ENCODE data around the gene TMEM35A. TPM values are rescaled to one million over a fixed set of nuclear protein-coding genes. Genes with fewer than 3 reads are reported as not detected.
"Not testable (repeated sequence)": the region's sequence is repeated elsewhere in the genome, so short reads cannot be mapped to it uniquely, and the experiment has no call there.

Gene TMEM35A
- total RNA-seq, 1 donor from 2014 or later = 5.6 TPM

DNA sequence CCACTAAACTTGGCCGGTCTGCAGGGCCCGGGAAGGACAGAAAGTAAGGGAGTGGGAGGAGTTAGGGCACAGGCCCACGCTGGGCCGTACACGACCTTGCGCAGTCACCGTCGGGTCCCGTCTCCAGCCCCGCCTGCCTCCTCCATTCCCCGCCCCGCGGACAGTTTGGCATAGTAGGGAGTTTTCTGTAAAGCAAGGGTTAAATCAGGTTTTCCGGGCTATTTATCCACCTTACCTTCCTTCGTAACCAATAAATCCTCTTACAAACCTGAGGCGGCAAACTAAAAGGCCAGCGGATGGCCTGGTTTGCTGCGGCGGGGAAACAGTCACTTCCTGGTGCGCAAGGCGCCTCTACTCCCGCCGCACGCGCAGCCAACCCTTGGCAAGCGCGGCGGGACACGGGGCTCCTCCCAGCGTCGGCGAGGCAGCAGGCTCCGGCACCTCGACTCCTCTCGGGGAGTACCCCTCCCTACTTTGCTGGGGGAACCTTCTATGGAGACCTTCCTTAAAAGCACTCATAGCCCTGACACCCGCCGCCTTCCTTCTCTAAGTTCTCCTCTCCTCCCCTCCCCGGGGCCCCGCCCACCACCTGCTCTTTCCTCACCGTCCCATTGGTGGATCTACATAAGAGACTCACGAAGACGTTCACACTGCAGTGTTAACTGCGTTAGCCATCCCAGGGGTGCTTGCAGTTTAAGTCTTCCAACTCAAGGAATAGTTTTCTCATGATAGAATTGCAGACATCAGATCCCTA, 27.0 kb upstream of the TMEM35A start, which contains the start of gene TRMT2B:
TSS of gene TRMT2B (minus strand) at position 563 of the 754 bp plus-strand sequence. CDS start 9,822 bp downstream, outside the sequence.
- H3K4me1 Mint-ChIP-seq (ENCODE audit: unreplicated experiment) = no peaks in the 10 kb centered on the region
- DNase-seq (ENCODE audit: extremely low spot score, unreplicated experiment) = peak; percentile 72
- peak within 1 kb of the TSS; percentile 87 for H3K27ac Mint-ChIP-seq
- H3K36me3 Mint-ChIP-seq = peaks cover 7% of the 10 kb centered on the region
- TF ChIP-seq, protein P1, sequence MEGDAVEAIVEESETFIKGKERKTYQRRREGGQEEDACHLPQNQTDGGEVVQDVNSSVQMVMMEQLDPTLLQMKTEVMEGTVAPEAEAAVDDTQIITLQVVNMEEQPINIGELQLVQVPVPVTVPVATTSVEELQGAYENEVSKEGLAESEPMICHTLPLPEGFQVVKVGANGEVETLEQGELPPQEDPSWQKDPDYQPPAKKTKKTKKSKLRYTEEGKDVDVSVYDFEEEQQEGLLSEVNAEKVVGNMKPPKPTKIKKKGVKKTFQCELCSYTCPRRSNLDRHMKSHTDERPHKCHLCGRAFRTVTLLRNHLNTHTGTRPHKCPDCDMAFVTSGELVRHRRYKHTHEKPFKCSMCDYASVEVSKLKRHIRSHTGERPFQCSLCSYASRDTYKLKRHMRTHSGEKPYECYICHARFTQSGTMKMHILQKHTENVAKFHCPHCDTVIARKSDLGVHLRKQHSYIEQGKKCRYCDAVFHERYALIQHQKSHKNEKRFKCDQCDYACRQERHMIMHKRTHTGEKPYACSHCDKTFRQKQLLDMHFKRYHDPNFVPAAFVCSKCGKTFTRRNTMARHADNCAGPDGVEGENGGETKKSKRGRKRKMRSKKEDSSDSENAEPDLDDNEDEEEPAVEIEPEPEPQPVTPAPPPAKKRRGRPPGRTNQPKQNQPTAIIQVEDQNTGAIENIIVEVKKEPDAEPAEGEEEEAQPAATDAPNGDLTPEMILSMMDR (conservative IDR thresholded peaks at IDR 0.05) = no peak
- peaks cover 3% of the 10 kb centered on the region for H3K9me3 Mint-ChIP-seq
- H3K27me3 Mint-ChIP-seq = no peaks in the 10 kb centered on the region
- H3K4me3 Mint-ChIP-seq = peak within 1 kb of the TSS; percentile 91

DNA sequence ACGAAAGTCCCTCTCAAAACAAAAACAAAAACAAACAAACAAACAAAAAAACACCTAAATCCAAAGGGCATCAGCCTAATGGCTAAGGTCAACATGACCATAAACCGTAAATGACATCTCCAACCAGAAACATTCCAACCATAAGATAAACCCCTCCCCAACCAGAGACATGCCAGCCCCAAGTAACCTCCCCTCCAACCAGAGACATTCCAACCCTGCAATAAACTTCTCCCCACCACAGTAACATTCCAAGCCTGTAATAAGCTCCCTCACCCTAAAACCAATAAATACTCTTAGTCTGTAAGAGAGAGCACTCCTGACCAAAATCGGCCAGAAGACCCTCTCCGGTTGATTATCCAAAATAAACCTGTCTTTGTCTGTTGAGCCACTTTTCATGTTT, 22.1 kb upstream of the TMEM35A start:
- H3K4me3 Mint-ChIP-seq; H3K36me3 Mint-ChIP-seq; H3K27ac Mint-ChIP-seq; H3K4me1 Mint-ChIP-seq (ENCODE audit: unreplicated experiment); H3K27me3 Mint-ChIP-seq; H3K9me3 Mint-ChIP-seq; DNase-seq (ENCODE audit: extremely low spot score, unreplicated experiment): not testable (repeated sequence)

DNA sequence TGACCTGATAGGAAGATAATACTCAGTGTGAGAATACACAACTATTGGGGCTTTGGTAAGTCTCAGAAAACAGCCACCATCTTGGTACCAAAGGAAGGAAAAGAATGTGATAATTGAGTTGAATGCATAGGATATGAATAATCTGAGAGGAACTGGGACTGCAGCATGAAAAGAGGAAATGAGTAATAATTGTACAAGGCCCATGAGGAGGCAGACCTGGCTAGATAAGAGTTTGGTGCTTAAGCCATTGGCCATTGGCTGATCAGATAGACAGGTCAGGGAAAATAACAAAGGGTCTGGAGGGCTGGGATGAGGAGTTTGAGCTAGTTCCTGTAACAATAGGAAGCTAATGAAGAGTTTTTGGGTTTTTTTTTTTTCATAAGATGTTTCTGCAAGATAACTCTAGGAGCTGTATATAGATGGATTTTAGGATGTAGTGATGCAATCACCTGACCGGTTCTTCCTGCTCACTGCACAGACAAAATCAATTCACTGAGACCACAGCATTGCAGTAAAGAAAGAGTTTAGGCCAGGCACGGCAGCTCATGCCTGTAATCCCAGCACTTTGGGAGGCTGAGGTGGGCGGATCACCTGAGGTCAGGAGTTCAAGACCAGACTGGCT, 21.5 kb upstream of the TMEM35A start:
- Mint-ChIP-seq H3K27ac (no peak overlapping the region), H3K27me3 (no peaks in the 10 kb centered on the region), H3K36me3 (no peaks in the 10 kb centered on the region), H3K9me3 (peaks cover 8% of the 10 kb centered on the region), H3K4me1 (ENCODE audit: unreplicated experiment) (no peaks in the 10 kb centered on the region), H3K4me3 (no peak overlapping the region)
- DNase-seq (ENCODE audit: extremely low spot score, unreplicated experiment) = no peak
- TF ChIP-seq, protein P1 (conservative IDR thresholded peaks at IDR 0.05) = no peak

DNA sequence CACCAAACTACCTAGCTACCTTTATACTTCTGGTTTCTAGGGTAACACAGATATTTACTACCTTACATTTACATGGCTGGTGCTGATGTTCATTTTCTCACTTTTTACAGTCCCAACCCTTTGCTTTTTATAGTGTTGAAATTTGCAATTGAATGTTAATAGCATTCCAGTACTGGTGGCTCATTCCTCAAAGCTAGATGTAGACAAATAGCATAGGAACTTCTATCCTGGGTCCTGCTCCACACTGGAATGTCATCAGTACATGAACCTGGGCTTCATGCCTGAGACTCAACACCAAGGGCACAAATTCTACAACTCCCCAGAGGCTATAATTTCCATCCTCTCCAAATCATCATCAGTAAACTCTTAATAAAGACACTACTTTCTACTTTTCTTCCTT, 16.5 kb upstream of the TMEM35A start:
- no peak overlapping the region for H3K27ac Mint-ChIP-seq
- H3K4me1 Mint-ChIP-seq (ENCODE audit: unreplicated experiment) = no peaks in the 10 kb centered on the region
- H3K4me3 Mint-ChIP-seq = no peak overlapping the region
- no peaks in the 10 kb centered on the region for H3K36me3 Mint-ChIP-seq
- H3K27me3 Mint-ChIP-seq = no peaks in the 10 kb centered on the region
- no peak for DNase-seq (ENCODE audit: extremely low spot score, unreplicated experiment)
- H3K9me3 Mint-ChIP-seq = peaks cover 4% of the 10 kb centered on the region
- TF ChIP-seq, protein P1 (conservative IDR thresholded peaks at IDR 0.05) = no peak

DNA sequence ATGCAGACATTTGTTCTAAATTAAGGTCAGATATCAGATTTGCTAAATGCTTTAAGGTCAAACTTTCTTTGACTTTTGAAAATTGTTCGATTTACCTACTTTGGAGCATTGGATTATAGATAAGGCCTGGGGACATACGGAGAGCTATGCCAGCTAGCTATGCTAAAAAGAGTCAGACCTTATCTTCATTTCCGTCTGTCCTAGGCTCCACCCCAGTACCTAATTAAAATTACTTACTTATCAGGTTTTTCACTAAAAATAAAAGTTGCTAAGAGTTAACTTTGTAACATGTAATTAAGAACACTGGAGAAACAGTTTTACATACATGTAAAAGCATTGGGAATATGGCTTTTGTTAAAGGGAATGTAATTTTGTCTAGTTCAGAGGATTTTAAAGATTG, 7.1 kb upstream of the TMEM35A start:
- Mint-ChIP-seq H3K27me3 (no peaks in the 10 kb centered on the region), H3K4me3 (no peak overlapping the region), H3K36me3 (no peaks in the 10 kb centered on the region), H3K27ac (no peak overlapping the region), H3K4me1 (ENCODE audit: unreplicated experiment) (no peaks in the 10 kb centered on the region), H3K9me3 (no peaks in the 10 kb centered on the region)
- TF ChIP-seq, protein P1 (conservative IDR thresholded peaks at IDR 0.05) = no peak
- DNase-seq (ENCODE audit: extremely low spot score, unreplicated experiment) = no peak

DNA sequence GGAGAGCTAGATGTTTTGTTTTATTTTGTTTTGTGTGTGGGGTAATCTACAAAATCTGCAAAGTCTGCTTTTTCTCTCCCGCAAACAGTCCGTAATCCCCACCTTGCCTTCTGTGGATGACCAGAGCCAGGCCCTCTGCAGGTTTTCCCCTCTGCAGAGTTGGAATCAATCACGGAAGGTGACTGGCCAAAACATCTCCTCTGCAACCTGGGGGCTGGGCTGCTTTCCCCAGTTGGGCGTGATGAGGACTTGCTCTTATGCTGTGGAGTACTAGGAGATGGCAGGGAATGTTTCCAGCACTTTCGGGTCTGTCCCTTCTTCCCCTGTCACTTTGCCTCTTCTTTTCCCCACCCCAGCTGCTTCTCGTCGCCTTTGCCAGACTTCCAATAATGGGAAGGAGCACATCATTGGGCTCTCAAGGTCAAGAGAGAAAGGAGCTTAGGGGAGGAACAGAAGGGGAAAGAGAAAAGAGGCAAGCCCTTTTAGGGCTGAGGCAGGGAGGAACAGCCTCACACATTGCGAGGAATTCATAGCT, 1.1 kb downstream of the TMEM35A start:
- no peaks in the 10 kb centered on the region for H3K36me3 Mint-ChIP-seq
- no peaks in the 10 kb centered on the region for H3K9me3 Mint-ChIP-seq
- peak overlapping the region; percentile 88 for H3K4me3 Mint-ChIP-seq
- no peak for DNase-seq (ENCODE audit: extremely low spot score, unreplicated experiment)
- H3K27me3 Mint-ChIP-seq = no peaks in the 10 kb centered on the region
- no peak overlapping the region for H3K27ac Mint-ChIP-seq
- peaks cover 5% of the 10 kb centered on the region for H3K4me1 Mint-ChIP-seq (ENCODE audit: unreplicated experiment)
- TF ChIP-seq, protein P1 (conservative IDR thresholded peaks at IDR 0.05) = no peak

All from type B pancreatic cell (in vitro differentiated cells).